SK-N-SH treated with all-trans-retinoic acid at 6 μM for 48 hours (cell line): ENCODE data around the gene FAM47C.

ENCODE experiments used
- ATAC-seq: fragments of 200-7000 bp; cut with Tn5 transposase; 3 replicates; pipeline ENCODE4 v1.9.1; 2020; ENCODE audit warnings: mild to moderate bottlenecking, moderate library complexity
- ARNTL ChIP-seq: fragments of 450-650 bp; formaldehyde crosslinking; IDR thresholded peaks from 2 replicates; pipeline ENCODE4 v1.5.0; 2020; ENCODE audit warnings: low read depth, mild to moderate bottlenecking, moderate library complexity, borderline replicate concordance
- BACH2 ChIP-seq: fragments of 250-450 bp; sonication (Bioruptor Pico); IDR thresholded peaks from 2 replicates; pipeline ENCODE4 v1.9.0; 2021; ENCODE audit warnings: mild to moderate bottlenecking, borderline replicate concordance
- CREB5 ChIP-seq: fragments of 250-450 bp; sonication (Bioruptor Pico); IDR thresholded peaks from 2 replicates; pipeline ENCODE4 v1.5.1; 2020; ENCODE audit warnings: low read depth, mild to moderate bottlenecking, moderate library complexity
- CSDC2 ChIP-seq: fragments of 250-450 bp; sonication (Bioruptor Pico); IDR thresholded peaks from 2 replicates; pipeline ENCODE4 v1.5.0; 2020; ENCODE audit warnings: mild to moderate bottlenecking, moderate library complexity
- CSRNP3 ChIP-seq: fragments of 250-450 bp; sonication (Bioruptor Pico); IDR thresholded peaks from 2 replicates; pipeline ENCODE4 v1.5.1; 2021; ENCODE audit warnings: mild to moderate bottlenecking, moderate library complexity
- ESRRG ChIP-seq: fragments of 250-450 bp; sonication (Bioruptor Pico); IDR thresholded peaks from 2 replicates; pipeline ENCODE4 v1.6.1; 2021; ENCODE audit warnings: mild to moderate bottlenecking
- GLIS3 ChIP-seq: fragments of 250-450 bp; sonication (Bioruptor Pico); IDR thresholded peaks from 2 replicates; pipeline ENCODE4 v1.5.0; 2020; ENCODE audit warnings: mild to moderate bottlenecking, moderate library complexity
- ISL1 ChIP-seq: fragments of 250-450 bp; sonication (Bioruptor Pico); IDR thresholded peaks from 2 replicates; pipeline ENCODE4 v2.1.2; 2022; ENCODE audit warnings: mild to moderate bottlenecking, moderate library complexity
- OSR1 ChIP-seq: fragments of 250-450 bp; sonication (Bioruptor Pico); IDR thresholded peaks from 2 replicates; pipeline ENCODE4 v1.8.0; 2022; ENCODE audit warnings: moderate library complexity, mild to moderate bottlenecking, inconsistent platforms
- PATZ1 ChIP-seq: fragments of 250-450 bp; sonication (Bioruptor Pico); IDR thresholded peaks from 2 replicates; pipeline ENCODE4 v1.8.0; 2020; ENCODE audit warnings: mild to moderate bottlenecking, moderate library complexity, borderline replicate concordance
- POU6F1 ChIP-seq: fragments of 250-450 bp; sonication (Bioruptor Pico); IDR thresholded peaks from 2 replicates; pipeline ENCODE4 v1.8.0; 2021; ENCODE audit warnings: low read depth, mild to moderate bottlenecking, moderate library complexity, borderline replicate concordance
- PPARA ChIP-seq: fragments of 250-450 bp; sonication (Bioruptor Pico); IDR thresholded peaks from 2 replicates; pipeline ENCODE4 v1.5.0; 2020; ENCODE audit warnings: mild to moderate bottlenecking, borderline replicate concordance
- RARB ChIP-seq: fragments of 250-450 bp; sonication (Bioruptor Pico); IDR thresholded peaks from 2 replicates; pipeline ENCODE4 v1.8.0; 2021; ENCODE audit warnings: mild to moderate bottlenecking, moderate library complexity
- SNAI2 ChIP-seq: fragments of 250-450 bp; sonication (Bioruptor Pico); IDR thresholded peaks from 2 replicates; pipeline ENCODE4 v1.5.0; 2020; ENCODE audit warnings: mild to moderate bottlenecking, moderate library complexity
- TCF4 ChIP-seq: fragments of 250-450 bp; sonication (Bioruptor Pico); IDR thresholded peaks from 2 replicates; pipeline ENCODE4 v1.8.0; 2021; ENCODE audit warnings: mild to moderate bottlenecking, moderate library complexity, borderline replicate concordance
- TOX ChIP-seq: fragments of 250-450 bp; sonication (Bioruptor Pico); IDR thresholded peaks from 2 replicates; pipeline ENCODE4 v1.8.0; 2021; ENCODE audit warnings: mild to moderate bottlenecking, moderate library complexity, borderline replicate concordance
- TSHZ2 ChIP-seq: fragments of 250-450 bp; sonication (Bioruptor Pico); IDR thresholded peaks from 2 replicates; pipeline ENCODE4 v1.5.0; 2020; ENCODE audit warnings: mild to moderate bottlenecking, moderate library complexity
- ZC3H10 ChIP-seq: fragments of 250-450 bp; sonication (Bioruptor Pico); IDR thresholded peaks from 2 replicates; pipeline ENCODE4 v1.5.1; 2021; ENCODE audit warnings: mild to moderate bottlenecking, moderate library complexity
- ZFP3 ChIP-seq: fragments of 250-450 bp; sonication (Bioruptor Pico); IDR thresholded peaks from 2 replicates; pipeline ENCODE4 v1.5.0; 2020; ENCODE audit warnings: mild to moderate bottlenecking, moderate library complexity
- ZFP30 ChIP-seq: fragments of 450-650 bp; formaldehyde crosslinking; IDR thresholded peaks from 2 replicates; pipeline ENCODE4 v1.5.0; 2022; ENCODE audit warnings: mild to moderate bottlenecking, moderate library complexity
- ZNF565 ChIP-seq: fragments of 450-650 bp; formaldehyde crosslinking; conservative IDR thresholded peaks from 2 replicates; pipeline ENCODE4 v1.5.0; 2020; ENCODE audit warnings: low read depth, mild to moderate bottlenecking, moderate library complexity
- ZNF70 ChIP-seq: fragments of 450-650 bp; formaldehyde crosslinking; IDR thresholded peaks from 2 replicates; pipeline ENCODE4 v1.5.0; 2020; ENCODE audit warnings: mild to moderate bottlenecking, moderate library complexity
- ZNF8 ChIP-seq: fragments of 450-650 bp; formaldehyde crosslinking; IDR thresholded peaks from 2 replicates; pipeline ENCODE4 v1.5.0; 2020; ENCODE audit warnings: mild to moderate bottlenecking, moderate library complexity

FAM47C gene

GRCh38 chrX:36963069-36963808, 44.9 kb upstream of the FAM47C start (continued):
- TF ChIP-seq GLIS3 (no peak), TCF4 (CRISPR knock-in tag) (no peak), BACH2 (no peak), ZNF70 (CRISPR knock-in tag) (no peak)

GRCh38 chrX:36963852-36964251, 44.3 kb upstream of the FAM47C start:
- ATAC-seq, result no peak
- TF ChIP-seq ESRRG (CRISPR knock-in tag) (no peak), PPARA (CRISPR knock-in tag) (no peak), TSHZ2 (CRISPR knock-in tag) (no peak), POU6F1 (CRISPR knock-in tag) (no peak), ZNF565 (CRISPR knock-in tag) (no peak), OSR1 (CRISPR knock-in tag) (no peak), ZFP30 (CRISPR knock-in tag) (no peak), TOX (CRISPR knock-in tag) (no peak)
- TF ChIP-seq, all 23 proteins: peak for 0

- TF ChIP-seq BACH2 (no peak), ESRRG (CRISPR knock-in tag) (no peak), ARNTL (no peak), TCF4 (CRISPR knock-in tag) (no peak), SNAI2 (CRISPR knock-in tag) (no peak), RARB (CRISPR knock-in tag) (no peak), ZNF70 (CRISPR knock-in tag) (no peak), PPARA (CRISPR knock-in tag) (no peak), PATZ1 (CRISPR knock-in tag) (no peak), ZC3H10 (CRISPR knock-in tag) (no peak), ISL1 (CRISPR knock-in tag) (no peak), ZFP3 (CRISPR knock-in tag) (no peak)
- TF ChIP-seq, all 23 proteins: peak for 0
Measured at GRCh38 chrX:36973575-36973974, 34.6 kb upstream of the FAM47C start.

GRCh38 chrX:36974911-36975310, 33.3 kb upstream of the FAM47C start:
- ATAC-seq, result no peak
- no peak for TF ChIP-seq ZFP30 (CRISPR knock-in tag)
- no peak for TF ChIP-seq CSDC2 (CRISPR knock-in tag)
- TF ChIP-seq TOX (CRISPR knock-in tag), result no peak
- no peak for TF ChIP-seq POU6F1 (CRISPR knock-in tag)
- no peak for TF ChIP-seq CREB5 (CRISPR knock-in tag)
- no peak for TF ChIP-seq PPARA (CRISPR knock-in tag)
- TF ChIP-seq TCF4 (CRISPR knock-in tag), result no peak
- no peak for TF ChIP-seq ARNTL
- no peak for TF ChIP-seq ZNF8 (CRISPR knock-in tag)
- no peak for TF ChIP-seq CSRNP3 (CRISPR knock-in tag)
- TF ChIP-seq ISL1 (CRISPR knock-in tag), result no peak
- no peak for TF ChIP-seq ZFP3 (CRISPR knock-in tag)

More at GRCh38 chrX:36973575-36973974, 34.6 kb upstream of the FAM47C start:
- ATAC-seq, result no peak
